Hepatocyte (in vitro differentiated cells): ENCODE data around the gene NAP1L1. TPM values are rescaled to one million over a fixed set of nuclear protein-coding genes. Genes with fewer than 3 reads are reported as not detected.

ENCODE experiments used
- DNase-seq: peaks from one replicate; pipeline ENCODE4 v3.0.0-alpha.2; 2016; ENCODE audit warnings: low spot score
- H2AFZ ChIP-seq: fragments of 200-600 bp; sonication (generic); 2 replicates; pipeline ENCODE4 v1.6.0; 2016; ENCODE audit warnings: antibody characterized with exemption, mild to moderate bottlenecking
- H3K27ac ChIP-seq: fragments of 200-600 bp; sonication (generic); 2 replicates; pipeline ENCODE4 v1.5.1; 2016; ENCODE audit warnings: mild to moderate bottlenecking
- H3K27me3 ChIP-seq: fragments of 200-600 bp; sonication (generic); 2 replicates; pipeline ENCODE4 v1.6.1; 2016
- H3K36me3 ChIP-seq: fragments of 200-600 bp; sonication (generic); replicated peaks from 2 replicates; pipeline ENCODE4 v1.5.1; 2016; ENCODE audit warnings: low read depth; ENCODE audit not compliant: insufficient read depth
- H3K4me1 ChIP-seq: fragments of 200-600 bp; sonication (generic); 2 replicates; pipeline ENCODE4 v1.5.1; 2016; ENCODE audit warnings: mild to moderate bottlenecking, moderate library complexity; ENCODE audit not compliant: insufficient read depth
- H3K4me2 ChIP-seq: fragments of 200-600 bp; sonication (generic); 2 replicates; pipeline ENCODE4 v1.6.0; 2016
- H3K4me3 ChIP-seq: fragments of 200-600 bp; sonication (generic); 2 replicates; pipeline ENCODE4 v1.5.1; 2016; ENCODE audit warnings: mild to moderate bottlenecking
- H3K79me2 ChIP-seq: fragments of 200-600 bp; sonication (generic); 2 replicates; pipeline ENCODE4 v1.6.0; 2017; ENCODE audit warnings: mild to moderate bottlenecking
- H3K9me2 ChIP-seq: fragments of 200-600 bp; sonication (generic); replicated peaks from 2 replicates; pipeline ENCODE4 v1.6.0; 2017; ENCODE audit warnings: mild to moderate bottlenecking; ENCODE audit not compliant: insufficient read depth
- H3K9me3 ChIP-seq: fragments of 200-600 bp; sonication (generic); 2 replicates; pipeline ENCODE4 v1.5.1; 2016; ENCODE audit warnings: low read depth, mild to moderate bottlenecking
- H4K20me1 ChIP-seq: fragments of 200-600 bp; sonication (generic); 2 replicates; pipeline ENCODE4 v1.6.0; 2016; ENCODE audit warnings: mild to moderate bottlenecking; ENCODE audit not compliant: insufficient read depth, poor library complexity, severe bottlenecking
- CTCF ChIP-seq: fragments of 200-600 bp; sonication (generic); IDR thresholded peaks from 2 replicates; pipeline ENCODE4 v1.5.1; 2016; ENCODE audit warnings: antibody characterized with exemption, mild to moderate bottlenecking; ENCODE audit not compliant: poor library complexity
- EZH2 ChIP-seq: fragments of 200-600 bp; sonication (generic); IDR thresholded peaks from 2 replicates; pipeline ENCODE4 v1.6.1; 2016; ENCODE audit warnings: antibody characterized with exemption, mild to moderate bottlenecking, borderline replicate concordance
- EZH2phosphoT487 ChIP-seq: fragments of 200-600 bp; sonication (generic); IDR thresholded peaks from one replicate; pipeline ENCODE4 v1.6.1; 2018; ENCODE audit warnings: antibody characterized with exemption, mild to moderate bottlenecking, low read depth, moderate library complexity; ENCODE audit not compliant: unreplicated experiment, severe bottlenecking
- WGBS: methylation state at CpG from one replicate; pipeline ENCODE4 v1.1.6; 2016; ENCODE audit warnings: low lambda C conversion rate; ENCODE audit errors: missing lambda C conversion rate; 5-methylcytosine and 5-hydroxymethylcytosine counted together
- polyA plus RNA-seq: library from polyadenylated mRNA; unstranded; fragments of >200 nt; fragmentation: Nextera tagmentation; extraction: Ambion mirVana; gene quantifications from 2 replicates; pipeline ENCODE4 v1.2.1, GENCODE V29; 2016
- total RNA-seq: library from RNA; depleted of rRNA; stranded (reverse); fragments of >200 nt; gene quantifications from 2 replicates; pipeline ENCODE4 v1.2.3, GENCODE V29; 2014

Gene NAP1L1
- total and polyA plus RNA-seq, 2 experiments from 2014 or later, result 117 to 352 TPM

GRCh38 chr12:76006028-76006925 is 78.2 kb downstream of the NAP1L1 start:
- Histone ChIP-seq H3K27me3 (no peaks in the 10 kb centered on the region), H4K20me1 (no peaks in the 10 kb centered on the region), H3K4me3 (no peak overlapping the region), H3K27ac (no peak overlapping the region), H3K79me2 (no peaks in the 10 kb centered on the region), H3K4me1 (peaks cover 9% of the 10 kb centered on the region), H3K9me2 (no peaks in the 10 kb centered on the region), H3K36me3 (no peaks in the 10 kb centered on the region), H2AFZ (no peak overlapping the region), H3K4me2 (no peak overlapping the region), H3K9me3 (no peaks in the 10 kb centered on the region)
- no peak for TF ChIP-seq EZH2phosphoT487
- TF ChIP-seq CTCF, result no peak
- no peak for TF ChIP-seq EZH2
- 86% methylated on average over 9 of the region's 9 CpGs for WGBS
- no peak for DNase-seq

- no peak for DNase-seq
- Histone ChIP-seq H3K4me3 (no peak overlapping the region), H3K9me2 (no peaks in the 10 kb centered on the region), H3K27ac (no peak overlapping the region), H3K27me3 (no peaks in the 10 kb centered on the region), H3K4me2 (no peak overlapping the region), H4K20me1 (no peaks in the 10 kb centered on the region), H2AFZ (no peak overlapping the region), H3K9me3 (no peaks in the 10 kb centered on the region), H3K79me2 (no peaks in the 10 kb centered on the region), H3K4me1 (no peaks in the 10 kb centered on the region), H3K36me3 (no peaks in the 10 kb centered on the region)
- TF ChIP-seq EZH2phosphoT487, result no peak
- no peak for TF ChIP-seq CTCF
- TF ChIP-seq EZH2, result no peak
- WGBS, result 63% methylated on average over 2 of the region's 2 CpGs
Observed at GRCh38 chr12:76003355-76003638, 81.2 kb downstream of the NAP1L1 start.

- TF ChIP-seq EZH2phosphoT487 (no peak), CTCF (no peak), EZH2 (no peak)
- Histone ChIP-seq H3K9me2 (no peaks in the 10 kb centered on the region), H3K4me2 (no peak overlapping the region), H4K20me1 (no peaks in the 10 kb centered on the region), H2AFZ (no peak overlapping the region), H3K27ac (no peak overlapping the region), H3K36me3 (no peaks in the 10 kb centered on the region), H3K9me3 (no peaks in the 10 kb centered on the region), H3K79me2 (no peaks in the 10 kb centered on the region), H3K4me1 (no peaks in the 10 kb centered on the region), H3K27me3 (no peaks in the 10 kb centered on the region), H3K4me3 (no peak overlapping the region)
- 56% methylated on average over 1 of the region's 1 CpG for WGBS
- no peak for DNase-seq
Observed at GRCh38 chr12:76002598-76003354, 81.7 kb downstream of the NAP1L1 start.
